ENCODE measurements around the gene ONECUT3.
"Not testable (repeated sequence)": the region's sequence is repeated elsewhere in the genome, so short reads cannot be mapped to it uniquely, and the experiment has no call there.

Gene ONECUT3

GRCh38 chr19:1752757-1753728 is at the start of gene ONECUT3:
Gene ONECUT3 (plus strand): TSS chr19:1753506. CDS start chr19:1753663, 157 bp downstream.
- DNase-seq (ENCODE audit: low spot score), result peak; percentile 79

GRCh38 chr19:1704339-1704738 is 49.0 kb upstream of the ONECUT3 start:
- DNase-seq (ENCODE audit: low spot score), result no peak

GRCh38 chr19:1705367-1705766 is 47.9 kb upstream of the ONECUT3 start:
- no peak for DNase-seq (ENCODE audit: low spot score)

GRCh38 chr19:1706646-1707045 is 46.7 kb upstream of the ONECUT3 start:
- DNase-seq (ENCODE audit: low spot score), result not testable (repeated sequence)

GRCh38 chr19:1707240-1707639 is 46.1 kb upstream of the ONECUT3 start:
- DNase-seq (ENCODE audit: low spot score), result no peak

- no peak for DNase-seq (ENCODE audit: low spot score)
Measured at GRCh38 chr19:1713170-1713569, 40.1 kb upstream of the ONECUT3 start.

- peak; percentile 42 for DNase-seq (ENCODE audit: low spot score)
Measured at GRCh38 chr19:1715540-1715939, 37.8 kb upstream of the ONECUT3 start.

GRCh38 chr19:1717200-1717969 is 35.9 kb upstream of the ONECUT3 start:
- no peak for DNase-seq (ENCODE audit: low spot score)

- no peak for DNase-seq (ENCODE audit: low spot score)
Measured at GRCh38 chr19:1717970-1718264, 35.4 kb upstream of the ONECUT3 start.

- DNase-seq (ENCODE audit: low spot score), result peak; percentile 79
Measured at GRCh38 chr19:1718420-1719291, 34.6 kb upstream of the ONECUT3 start.

GRCh38 chr19:1719519-1719918 is 33.8 kb upstream of the ONECUT3 start:
- no peak for DNase-seq (ENCODE audit: low spot score)

- DNase-seq (ENCODE audit: low spot score), result no peak
Measured at GRCh38 chr19:1720237-1720636, 33.1 kb upstream of the ONECUT3 start.

- DNase-seq (ENCODE audit: low spot score), result peak; percentile 100
Measured at GRCh38 chr19:1725100-1726064, 27.9 kb upstream of the ONECUT3 start.

- no peak for DNase-seq (ENCODE audit: low spot score)
Measured at GRCh38 chr19:1728816-1729567, 24.3 kb upstream of the ONECUT3 start.

GRCh38 chr19:1729568-1729925 is 23.8 kb upstream of the ONECUT3 start:
- DNase-seq (ENCODE audit: low spot score), result no peak

GRCh38 chr19:1730157-1730556 is 23.1 kb upstream of the ONECUT3 start:
- no peak for DNase-seq (ENCODE audit: low spot score)

GRCh38 chr19:1734321-1734966 is 18.9 kb upstream of the ONECUT3 start:
- DNase-seq (ENCODE audit: low spot score), result no peak

- no peak for DNase-seq (ENCODE audit: low spot score)
Measured at GRCh38 chr19:1736280-1736679, 17.0 kb upstream of the ONECUT3 start.

GRCh38 chr19:1736927-1737326 is 16.4 kb upstream of the ONECUT3 start:
- DNase-seq (ENCODE audit: low spot score), result no peak

Measured in iPS-NIHi11 (cell line).